Erythroblast (primary cell): Measurements from ENCODE around the gene MICAL3.

ENCODE experiments used
- GATA1 ChIP-seq: IDR thresholded peaks from 2 replicates; pipeline ENCODE4 v1.6.1; 2011; ENCODE audit warnings: low read depth, mild to moderate bottlenecking, control low read depth, low read length, moderate library complexity
- POLR2A ChIP-seq: IDR thresholded peaks from 2 replicates; pipeline ENCODE4 v1.6.1; 2011; ENCODE audit warnings: mild to moderate bottlenecking, low read length

- TF ChIP-seq POLR2A (no peak), GATA1 (no peak)
Measured at GRCh38 chr22:18056161-18056666, 31.9 kb upstream of the MICAL3 start.
